NCI-H1436 treated with DMSO at 0.1 percent for 48 hours (cell line): ENCODE results near the gene ZDHHC13.

Experiments used
- DNase-seq: peaks from one replicate; lab custom pipeline; 2025; lab: John Stamatoyannopoulos, UW

The ZDHHC13 gene

DNA sequence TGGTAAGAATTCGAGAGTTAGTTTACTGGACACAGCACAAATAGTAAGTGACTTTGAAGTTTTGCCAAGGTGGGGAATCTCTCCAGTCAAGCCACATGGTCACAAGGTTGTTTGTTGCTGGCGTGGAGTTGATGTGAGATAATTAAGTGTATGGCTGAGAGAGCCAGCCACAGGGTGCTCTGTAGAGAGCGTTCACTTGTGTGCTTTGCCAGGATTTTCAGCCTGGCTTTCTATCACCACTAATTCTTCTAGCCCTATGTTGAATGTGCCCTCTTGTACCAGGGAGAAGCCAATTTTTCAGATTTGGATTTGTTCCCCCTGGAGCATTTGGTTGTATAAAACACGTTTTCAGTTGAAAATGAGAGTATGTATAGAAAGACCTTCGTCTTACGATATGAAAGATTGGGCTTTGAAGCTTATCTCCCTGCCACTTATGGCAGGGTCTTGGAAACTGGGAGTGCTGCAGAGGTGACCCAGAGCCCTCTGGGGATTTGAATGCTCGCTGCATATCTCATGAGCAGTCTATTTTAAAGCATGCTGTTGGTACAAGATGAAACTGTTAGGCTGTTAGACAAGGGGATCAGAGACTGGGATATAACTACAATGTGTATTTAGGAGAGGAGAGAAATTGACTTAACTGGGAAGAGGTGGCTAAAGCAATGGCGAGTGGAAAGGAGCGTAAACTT is 56.2 kb downstream of the ZDHHC13 start:
- DNase-seq: no peak

DNA sequence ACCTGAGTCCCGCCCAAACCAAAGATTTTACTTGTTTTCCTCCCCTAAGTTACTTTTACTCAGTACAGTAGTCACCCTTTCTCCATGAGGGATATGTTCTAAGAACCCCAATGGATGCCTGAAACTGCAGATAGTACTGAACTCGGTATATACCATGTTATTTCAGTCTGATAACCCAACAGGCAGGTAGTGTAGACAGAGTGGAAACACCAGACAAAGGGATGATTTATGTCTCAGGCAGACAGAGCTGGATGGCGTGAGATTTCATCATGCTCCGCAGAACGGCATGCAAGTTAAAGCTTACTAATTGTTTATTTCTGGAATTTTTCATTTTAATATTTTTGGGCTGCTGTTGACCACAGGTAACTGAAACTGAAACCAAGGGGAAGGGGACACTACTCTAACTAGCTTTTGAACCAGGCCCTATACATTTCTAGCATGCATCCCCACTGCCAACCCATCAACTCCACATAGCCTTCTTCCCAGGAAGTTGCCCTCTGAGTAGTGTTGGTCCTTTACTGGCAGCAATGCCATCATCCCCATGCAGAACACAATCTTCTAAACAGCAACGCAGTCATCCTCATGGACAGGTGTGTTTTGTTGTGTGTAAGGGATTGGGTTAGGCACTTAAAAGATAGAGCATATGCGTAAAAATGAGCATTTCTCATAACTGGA is 57.1 kb downstream of the ZDHHC13 start:
- DNase-seq: no peak

DNA sequence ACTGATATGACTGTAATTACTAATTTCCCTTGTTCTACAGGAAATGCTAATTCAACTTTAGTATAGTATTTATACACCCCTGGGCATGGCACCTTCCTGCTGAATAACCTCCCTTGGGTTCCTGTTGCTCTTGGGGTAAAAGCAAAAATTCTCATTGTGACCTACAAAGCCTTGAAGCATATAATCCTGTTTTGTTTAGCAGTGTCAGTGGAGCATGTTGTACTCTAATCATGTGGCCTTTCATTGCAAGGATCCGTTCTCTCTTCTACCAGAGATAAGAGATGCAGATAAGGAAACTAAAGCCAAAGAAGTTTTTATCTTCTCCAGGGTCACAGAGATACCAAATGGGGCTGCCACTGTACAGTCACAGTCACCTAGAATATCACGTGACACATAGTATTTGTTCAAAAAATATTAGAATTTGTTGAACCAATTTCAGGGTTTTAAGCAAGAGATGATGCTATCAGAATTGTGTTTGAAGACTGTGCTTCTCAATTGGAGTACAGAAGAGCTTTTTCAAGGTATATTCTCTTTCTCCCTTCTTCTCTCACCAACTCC is 59.7 kb downstream of the ZDHHC13 start:
- no peak for DNase-seq

DNA sequence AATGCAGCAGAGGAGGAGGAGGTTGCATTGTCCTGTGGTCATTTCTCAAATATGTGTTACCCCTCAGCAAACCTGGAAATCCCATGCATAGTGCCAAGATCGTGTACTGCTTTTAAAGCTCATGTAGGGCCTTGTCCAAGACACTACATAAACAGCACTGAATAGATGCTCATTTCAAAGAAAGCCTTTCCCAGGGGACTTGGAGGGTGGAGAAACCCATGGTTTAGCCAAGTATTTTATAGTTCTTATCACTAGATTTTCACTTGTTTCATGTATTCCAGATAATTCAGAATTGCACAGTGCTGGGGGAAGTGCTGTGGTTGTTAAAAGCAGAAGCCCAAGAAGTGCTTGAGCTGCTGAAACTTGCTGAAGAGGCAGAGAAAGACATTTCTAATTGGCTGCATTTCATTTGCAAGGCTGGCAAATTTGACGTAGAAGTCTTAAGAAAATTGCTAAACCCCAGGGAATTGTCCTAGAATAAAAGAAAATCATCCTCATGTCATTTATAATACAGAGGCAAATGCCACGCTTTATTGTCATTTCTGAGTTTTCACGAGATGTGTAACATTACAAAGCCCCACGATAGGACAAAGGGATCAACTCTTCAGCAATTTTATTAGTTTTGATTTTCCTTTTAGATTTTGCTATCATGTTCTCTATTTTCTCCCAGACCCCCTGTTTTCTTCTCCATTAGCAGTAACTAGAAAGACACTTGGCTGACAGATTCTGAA is 64.7 kb downstream of the ZDHHC13 start:
- no peak for DNase-seq

DNA sequence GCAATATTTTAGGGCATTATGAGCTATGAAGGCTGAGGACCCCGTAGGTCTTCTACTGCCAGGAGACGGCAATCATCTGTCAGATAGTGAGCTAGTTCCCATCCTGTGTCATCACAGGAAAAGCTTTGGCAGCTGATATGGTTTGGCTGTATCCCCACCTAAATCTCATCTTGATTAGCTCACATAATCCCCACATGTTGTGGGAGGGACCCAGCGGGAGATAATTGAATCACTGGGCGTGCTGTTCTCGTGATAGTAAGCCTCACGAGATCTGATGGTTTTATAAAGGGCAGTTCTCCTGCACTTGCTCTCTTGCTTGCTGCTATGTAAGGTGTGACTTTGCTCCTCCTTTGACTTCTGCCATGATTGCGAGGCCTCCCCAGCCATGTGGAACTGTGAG is 66.7 kb downstream of the ZDHHC13 start:
- no peak for DNase-seq

DNA sequence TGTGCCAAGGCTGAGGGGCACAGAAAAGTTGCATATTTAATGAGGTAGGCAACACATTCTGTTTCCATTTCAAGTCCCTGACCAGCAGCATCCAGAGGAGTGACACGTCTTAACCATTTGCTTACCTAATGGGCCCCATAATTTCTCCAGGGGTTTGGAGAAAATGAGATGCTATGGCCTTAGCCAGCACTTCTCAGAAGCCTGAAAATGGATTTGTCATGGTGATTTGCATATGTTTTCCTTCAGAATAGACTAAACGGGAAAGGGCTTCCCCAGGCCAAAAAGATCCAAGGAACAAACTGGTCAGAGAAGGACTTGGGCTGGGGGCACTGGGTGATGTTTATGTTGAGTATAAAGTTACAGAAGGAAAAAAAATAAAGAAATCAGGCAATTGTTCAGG is 68.1 kb downstream of the ZDHHC13 start:
- DNase-seq: no peak

DNA sequence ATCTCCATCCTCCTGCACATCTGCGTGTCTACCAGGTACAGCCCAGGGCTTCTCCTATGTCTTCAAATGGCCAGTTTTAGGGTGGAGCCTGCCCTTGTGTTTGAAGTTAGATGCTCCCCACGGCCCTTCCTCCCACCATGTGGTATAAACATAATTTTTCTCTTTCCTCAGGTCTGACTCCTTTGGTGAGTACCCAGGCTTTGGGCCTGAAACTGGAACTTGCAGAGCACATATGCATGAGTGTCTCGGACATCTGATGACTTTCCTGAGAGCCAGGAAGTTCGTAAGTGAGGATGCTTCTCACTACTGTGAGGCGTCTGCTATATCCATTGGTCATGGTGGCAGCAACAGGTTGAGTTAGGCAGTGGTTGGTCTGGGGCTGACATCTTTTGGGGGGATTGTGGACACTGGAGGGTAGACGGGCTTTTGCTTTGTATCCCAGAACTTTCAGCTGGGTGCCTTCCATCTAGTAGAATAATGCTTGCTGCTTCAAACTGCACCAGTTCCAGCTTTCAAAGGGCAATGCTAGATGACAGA is 68.6 kb downstream of the ZDHHC13 start:
- DNase-seq: no peak

DNA sequence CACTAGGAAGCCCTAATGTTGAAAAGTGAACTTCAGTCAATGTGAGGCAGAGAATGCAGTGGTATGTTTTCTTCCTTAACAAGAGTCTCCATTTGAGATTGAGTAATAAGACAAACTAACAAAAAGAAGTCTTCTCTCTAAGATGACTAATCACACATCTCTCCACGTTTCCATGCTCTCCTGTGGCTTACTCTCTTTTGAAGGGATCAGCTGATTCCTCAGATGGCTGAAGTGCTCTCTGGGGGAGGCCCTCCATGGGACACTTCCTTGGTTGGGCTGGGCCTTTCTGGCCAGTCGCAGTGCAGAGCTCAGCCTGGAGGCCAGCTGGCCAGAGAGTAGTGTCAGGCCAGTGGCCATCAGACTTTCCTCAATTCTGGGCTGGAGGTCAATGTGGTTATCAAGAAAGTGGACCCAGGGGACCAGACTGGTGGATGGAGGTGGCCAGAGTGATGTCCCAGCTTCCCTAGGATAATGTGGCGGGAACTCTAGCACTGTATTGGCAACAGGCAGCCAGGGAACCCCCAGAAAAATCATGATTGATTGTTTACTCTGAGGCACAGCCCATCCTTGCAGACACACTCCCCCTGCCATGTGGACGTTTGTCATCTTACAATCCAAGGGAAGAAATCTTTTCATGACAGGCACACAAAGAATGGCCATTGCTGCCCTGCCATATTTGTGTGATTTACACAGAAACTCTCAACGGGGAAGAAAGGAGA is 70.3 kb downstream of the ZDHHC13 start:
- no peak for DNase-seq

DNA sequence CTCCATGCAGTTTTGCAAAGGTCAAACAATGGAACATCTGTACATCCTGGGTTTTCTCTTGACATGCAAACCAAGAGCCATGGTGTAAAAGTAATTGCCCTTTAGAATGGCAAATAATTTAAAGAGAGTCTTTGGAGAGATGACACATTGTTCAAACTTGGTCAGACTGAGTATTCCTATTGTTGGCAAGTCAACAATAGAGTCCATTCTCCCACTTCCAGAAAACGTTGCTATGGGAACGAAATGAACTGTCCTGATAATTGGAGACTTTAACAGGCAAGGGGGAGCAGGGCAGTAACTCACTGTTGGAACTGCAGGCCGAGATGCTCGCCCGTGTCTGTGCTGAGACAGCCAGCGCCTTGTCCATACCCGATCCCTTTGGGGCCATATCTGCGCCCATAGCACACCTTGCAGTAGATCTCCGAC is 70.9 kb downstream of the ZDHHC13 start:
- DNase-seq: no peak

DNA sequence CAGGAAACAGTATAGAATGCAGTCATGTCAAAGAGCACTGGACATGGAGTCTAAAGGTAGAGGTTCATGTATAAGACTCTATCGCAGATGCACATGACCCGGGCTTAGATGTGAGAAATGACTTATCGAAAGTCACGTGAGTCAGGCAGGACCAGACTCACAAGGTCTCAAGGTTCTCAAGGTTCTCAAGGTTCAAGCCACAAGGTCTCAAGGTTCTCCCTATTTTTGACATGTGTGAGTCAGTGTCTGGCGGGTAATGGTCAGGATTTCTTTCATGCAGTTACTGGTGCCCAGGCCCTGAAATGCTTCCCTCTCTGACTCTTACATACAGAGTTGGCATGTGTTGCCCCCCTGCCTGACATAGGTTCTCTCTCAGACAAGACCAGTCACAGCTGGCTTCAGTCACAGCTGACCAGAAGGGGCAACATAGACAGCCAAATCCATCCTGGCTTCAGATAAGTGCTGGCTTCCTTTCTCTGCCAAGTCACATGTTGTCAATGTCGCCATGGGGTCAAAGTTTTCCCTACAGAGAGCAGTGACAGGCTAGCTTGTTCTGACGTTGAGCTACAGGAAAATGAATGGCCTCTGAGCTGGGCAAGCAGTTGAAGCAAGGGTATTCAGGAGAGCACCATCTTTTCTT is 74.7 kb downstream of the ZDHHC13 start:
- no peak for DNase-seq

DNA sequence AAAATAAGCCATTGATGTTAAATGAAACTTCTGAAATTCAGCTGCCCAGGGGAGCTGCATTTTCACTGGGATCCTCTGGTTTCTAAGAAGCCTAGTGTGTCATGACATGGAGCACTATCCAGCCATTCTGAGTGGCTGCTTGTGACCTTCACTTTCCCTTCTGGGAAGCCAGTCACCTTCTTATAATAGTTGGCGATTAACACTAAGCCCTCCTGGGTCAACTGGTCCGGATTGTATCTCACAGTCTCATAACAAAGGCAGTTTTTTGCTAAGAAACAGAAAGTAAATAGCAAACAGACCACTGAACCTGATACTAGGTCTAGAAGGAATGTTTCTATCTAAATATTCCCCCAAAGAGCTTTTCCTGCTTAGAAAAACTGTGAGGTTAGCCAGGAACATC is 76.9 kb downstream of the ZDHHC13 start:
- DNase-seq: no peak

DNA sequence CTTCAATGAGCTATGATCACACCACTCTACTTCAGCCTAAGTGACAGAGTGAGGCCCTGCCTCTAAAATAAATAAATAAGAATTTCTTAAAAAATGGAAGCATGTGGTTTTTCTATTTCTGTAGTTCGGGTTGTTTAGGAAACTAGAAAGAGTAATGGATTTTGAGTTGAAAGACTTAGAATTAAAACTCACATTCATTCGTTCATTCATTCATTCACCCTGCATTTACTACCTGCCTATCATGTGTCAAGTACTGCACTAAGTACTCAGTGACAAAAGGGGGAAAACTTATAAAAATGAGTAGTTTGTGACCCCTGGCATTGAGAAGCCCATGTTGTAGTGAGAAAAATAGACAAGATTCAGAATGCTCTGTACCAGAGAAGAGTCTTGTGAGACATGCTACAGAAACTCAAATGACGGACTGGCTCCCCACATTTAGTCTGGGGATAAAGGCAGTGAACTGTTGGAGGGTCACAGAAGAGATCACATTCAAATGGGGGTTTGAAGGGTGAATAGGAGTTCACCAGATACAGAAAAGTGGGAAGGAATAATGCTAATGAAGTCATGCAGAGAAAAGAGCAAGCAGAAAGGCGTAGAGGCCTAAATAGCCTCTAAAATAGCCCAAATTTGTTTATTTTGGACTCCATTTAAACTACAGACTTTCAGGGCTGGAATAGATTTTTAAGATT is 77.8 kb downstream of the ZDHHC13 start:
- DNase-seq: no peak

DNA sequence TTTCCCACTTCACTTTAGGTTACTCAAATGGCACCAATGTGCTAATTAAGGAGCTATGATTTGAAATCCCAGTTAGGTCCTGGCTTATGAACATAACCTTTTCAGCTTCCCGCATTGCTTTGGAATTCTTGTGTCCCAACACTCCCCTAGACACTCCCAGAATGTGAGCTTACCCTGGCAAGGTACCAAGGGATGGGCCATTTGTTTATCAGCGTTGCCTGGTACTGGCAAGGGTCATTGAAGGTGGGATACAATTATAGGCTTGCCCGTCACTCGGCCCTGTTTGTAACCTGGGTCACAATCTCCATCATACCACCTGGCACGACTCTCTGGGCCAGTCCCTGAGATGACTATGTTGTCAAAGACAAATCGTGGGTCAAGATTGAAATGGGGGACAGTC is 79.5 kb downstream of the ZDHHC13 start:
- no peak for DNase-seq

DNA sequence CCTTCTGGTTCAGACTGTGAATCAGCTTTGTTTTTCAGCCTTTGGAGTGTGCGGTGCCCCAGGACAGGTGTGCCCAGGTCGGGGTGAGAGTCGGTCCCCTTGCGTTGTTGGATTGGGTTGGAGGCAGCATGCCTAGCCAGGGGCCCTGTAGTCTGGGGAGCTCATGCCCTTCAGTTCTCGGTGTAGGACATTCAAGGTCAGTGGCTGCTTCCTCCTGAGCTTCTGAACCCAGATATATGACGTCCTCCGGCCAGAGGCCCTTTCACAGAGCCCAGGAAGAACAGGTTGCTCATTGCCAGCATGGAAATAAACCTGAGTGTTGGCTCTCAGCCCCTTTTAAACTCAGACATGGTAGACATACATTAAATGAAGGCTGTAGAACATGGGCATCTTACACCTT is 82.1 kb downstream of the ZDHHC13 start:
- DNase-seq: no peak

DNA sequence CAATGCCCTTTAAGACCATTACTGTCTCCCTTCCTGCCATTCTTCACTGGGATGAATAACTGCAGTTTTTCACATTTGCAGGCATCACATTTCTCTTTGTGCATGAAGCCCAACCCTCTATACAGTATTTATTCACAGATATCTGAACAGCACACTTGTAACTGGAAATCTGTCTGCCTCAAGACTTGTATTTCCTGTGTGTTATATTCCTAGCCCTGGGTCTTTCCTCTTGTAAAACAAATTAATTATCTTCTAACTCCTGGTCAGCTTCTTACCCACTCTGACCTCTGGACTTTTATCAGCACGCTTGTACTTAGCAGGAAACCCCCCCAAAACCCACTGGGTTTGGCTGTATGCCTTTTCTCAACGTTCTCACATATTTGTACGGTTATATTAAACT is 82.8 kb downstream of the ZDHHC13 start:
- DNase-seq: no peak

DNA sequence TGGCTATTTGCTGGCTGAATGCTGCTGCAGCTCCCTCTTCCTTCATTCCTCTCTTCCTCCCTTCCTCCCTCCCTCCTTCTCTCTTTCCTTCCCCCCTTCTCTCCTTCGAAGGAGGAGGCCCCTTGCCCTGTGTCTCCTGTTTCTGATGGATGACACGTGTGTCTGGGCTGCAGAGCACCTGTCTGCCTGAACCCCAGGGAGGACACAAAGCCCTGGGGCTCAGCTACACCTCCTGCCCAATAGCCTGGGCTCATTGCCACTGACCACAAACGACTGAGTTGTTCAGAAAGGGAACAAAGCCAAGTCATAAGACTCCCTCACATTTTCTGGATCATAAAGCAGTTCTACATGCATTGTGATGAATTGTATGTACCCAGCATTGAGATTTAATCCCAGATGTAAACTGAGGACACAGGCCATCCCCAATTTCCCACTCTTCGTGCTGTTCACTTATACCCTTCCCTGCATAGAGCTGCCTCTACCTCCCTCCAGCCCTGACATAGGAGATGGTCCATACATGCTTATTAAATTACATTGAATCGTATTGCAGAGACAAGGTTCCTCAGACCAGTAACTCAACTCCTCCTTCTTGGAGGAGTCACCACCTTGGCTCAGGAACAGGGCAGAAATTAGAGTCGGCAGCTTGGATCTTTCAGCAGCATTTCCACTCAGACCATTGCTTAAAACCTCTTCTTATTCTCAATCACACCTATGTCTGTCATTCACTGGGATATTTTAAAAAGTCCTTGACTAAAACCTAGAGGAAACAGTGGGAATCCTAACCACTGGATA is 83.6 kb downstream of the ZDHHC13 start:
- no peak for DNase-seq

DNA sequence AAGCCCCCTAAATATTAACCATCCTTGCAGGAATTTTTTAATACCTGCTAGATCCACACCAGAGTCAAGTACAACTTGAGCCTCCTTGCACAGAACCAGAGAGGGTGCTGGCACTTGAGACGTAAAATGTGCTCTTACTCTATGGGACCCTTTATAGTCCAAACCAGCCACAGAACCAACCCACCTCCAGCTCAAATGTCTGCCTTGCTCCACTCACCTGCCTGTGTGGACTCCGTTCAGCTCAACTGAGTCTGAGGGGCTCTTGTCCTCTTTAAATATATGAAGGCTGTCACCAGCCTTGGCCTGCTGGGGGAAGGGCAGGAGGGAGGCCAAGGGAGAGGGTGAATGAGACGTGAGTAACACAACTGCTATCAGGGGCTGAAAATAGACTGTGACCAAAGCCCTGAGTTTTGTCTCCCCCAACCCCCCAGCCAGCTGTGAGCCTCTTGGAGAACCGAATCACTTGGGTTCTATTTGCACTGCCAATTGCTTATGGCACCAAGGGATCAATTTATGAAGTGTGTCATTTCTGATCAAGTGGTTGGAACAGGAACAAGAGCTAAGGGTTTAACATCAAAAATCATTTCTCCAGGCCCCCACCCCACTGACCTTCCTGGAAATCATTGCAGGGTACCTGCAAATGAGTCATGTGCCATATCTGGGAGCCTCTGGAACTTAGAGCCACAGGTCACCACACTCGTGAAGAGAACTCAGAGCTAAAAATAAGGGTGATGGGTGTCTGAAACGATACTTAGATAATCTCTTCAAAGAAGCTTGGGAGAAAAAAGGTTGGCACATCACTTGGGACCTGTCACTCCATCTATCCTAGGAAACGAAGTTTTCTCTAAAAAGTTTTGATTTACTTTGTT is 85.0 kb downstream of the ZDHHC13 start, which contains the start of gene CSRP3:
Gene CSRP3 (minus strand): TSS at position 247 of the 869 bp plus-strand sequence. CDS start 9,535 bp downstream, outside the sequence.
- DNase-seq: no peak

DNA sequence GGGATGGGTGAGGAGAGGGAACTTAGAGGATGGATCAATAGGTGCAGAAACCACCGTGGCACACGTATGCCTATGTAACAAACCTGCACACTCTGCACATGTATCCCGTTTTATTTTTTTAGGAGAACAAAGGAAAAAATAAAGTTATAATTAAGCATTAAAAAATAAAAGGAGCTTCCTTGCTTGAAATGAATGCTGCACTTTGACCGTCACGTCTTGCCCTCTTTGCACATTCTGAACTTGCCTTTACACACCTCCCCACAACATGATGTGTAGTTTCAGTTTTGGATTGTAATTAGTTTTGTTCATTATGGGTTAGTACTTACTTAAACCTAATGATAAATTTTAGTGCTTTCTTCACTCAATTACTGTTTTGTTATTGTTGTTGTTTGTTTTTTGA is 87.9 kb downstream of the ZDHHC13 start:
- no peak for DNase-seq

DNA sequence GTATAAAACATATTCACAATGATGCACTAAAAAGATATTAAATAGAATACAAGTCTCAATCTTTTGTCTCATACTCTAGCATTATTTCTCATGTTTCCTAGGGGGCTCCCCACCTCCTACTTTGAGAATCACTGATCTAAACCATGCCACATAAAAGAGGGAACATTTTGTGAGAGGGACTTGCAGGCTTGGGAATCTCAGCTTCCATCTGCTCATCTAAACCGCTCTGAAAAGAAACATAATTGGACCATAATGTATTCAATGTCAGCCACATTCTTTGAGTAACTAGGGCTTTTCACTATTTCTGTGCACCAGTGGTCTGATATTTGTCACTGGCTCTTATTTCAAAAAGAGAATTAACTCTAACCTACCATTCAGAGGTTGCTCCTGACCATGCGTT is 91.2 kb downstream of the ZDHHC13 start:
- no peak for DNase-seq
